Regular cardiac myocyte (primary cell): ENCODE data around the gene CYP4F8. TPM values are rescaled to one million over a fixed set of nuclear protein-coding genes. Genes with fewer than 3 reads are reported as not detected.

Experiments used
- total RNA-seq: library from RNA; depleted of rRNA; stranded (reverse); fragments of >200 nt; gene quantifications from 2 replicates; pipeline ENCODE4 v1.2.3, GENCODE V29; 2014

CYP4F8 gene, protein sequence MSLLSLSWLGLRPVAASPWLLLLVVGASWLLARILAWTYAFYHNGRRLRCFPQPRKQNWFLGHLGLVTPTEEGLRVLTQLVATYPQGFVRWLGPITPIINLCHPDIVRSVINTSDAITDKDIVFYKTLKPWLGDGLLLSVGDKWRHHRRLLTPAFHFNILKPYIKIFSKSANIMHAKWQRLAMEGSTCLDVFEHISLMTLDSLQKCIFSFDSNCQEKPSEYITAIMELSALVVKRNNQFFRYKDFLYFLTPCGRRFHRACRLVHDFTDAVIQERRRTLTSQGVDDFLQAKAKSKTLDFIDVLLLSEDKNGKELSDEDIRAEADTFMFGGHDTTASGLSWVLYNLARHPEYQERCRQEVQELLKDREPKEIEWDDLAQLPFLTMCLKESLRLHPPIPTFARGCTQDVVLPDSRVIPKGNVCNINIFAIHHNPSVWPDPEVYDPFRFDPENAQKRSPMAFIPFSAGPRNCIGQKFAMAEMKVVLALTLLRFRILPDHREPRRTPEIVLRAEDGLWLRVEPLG
- total RNA-seq: not detected in 2 replicates

DNA sequence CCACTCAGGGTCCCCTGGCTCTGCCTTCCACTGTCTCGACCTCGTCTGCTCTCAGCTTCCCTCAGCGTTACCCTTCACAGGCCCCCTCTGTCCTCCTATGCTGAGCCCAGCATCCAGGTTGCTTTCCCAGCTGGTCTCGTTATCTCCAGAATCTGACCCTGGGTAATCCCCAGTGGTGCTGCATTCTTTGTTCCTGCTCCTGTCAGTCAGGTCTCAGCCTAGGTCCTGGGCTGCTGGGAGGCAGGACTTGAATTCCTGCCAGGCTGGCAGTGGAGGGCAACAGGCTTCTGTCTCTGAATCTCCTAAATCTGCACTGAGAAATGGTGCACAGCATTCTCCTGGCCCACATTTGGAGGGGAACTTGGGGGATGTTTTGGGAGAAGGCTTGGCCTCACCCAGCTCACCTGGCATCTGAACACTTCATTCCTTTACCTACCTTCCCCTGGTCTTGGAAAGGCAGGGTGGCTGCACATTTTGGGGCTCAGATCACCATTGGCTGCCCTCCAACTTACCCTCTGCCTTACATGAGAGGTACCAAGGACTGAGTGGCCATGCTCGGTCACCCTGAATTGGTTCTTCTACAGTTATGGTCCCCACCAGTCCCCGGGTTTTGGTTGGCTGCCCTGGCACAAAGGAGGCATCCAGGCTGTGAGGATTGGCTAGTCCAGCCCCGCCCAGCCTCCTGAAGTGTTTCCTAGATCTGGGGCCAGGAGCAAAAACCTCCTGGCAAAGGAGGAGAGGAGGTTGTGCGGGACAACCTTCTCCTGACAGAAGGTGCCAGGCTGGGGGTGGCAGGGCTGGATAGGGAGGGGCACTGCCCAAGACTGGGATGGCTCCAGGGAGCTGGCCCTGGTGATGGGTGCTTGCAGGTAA lies at the start of gene CYP4F8:
Gene CYP4F8 (plus strand): TSS at position 712 of the 873 bp plus-strand sequence. CDS start 399 bp downstream, outside the sequence.

GRCh38 chr19:15640294-15640903 lies 25.4 kb downstream of the CYP4F8 start, which contains the start of gene CYP4F3:
CYP4F3 (plus strand) TSS chr19:15640897; CDS start chr19:15641416, 519 bp downstream.

DNA sequence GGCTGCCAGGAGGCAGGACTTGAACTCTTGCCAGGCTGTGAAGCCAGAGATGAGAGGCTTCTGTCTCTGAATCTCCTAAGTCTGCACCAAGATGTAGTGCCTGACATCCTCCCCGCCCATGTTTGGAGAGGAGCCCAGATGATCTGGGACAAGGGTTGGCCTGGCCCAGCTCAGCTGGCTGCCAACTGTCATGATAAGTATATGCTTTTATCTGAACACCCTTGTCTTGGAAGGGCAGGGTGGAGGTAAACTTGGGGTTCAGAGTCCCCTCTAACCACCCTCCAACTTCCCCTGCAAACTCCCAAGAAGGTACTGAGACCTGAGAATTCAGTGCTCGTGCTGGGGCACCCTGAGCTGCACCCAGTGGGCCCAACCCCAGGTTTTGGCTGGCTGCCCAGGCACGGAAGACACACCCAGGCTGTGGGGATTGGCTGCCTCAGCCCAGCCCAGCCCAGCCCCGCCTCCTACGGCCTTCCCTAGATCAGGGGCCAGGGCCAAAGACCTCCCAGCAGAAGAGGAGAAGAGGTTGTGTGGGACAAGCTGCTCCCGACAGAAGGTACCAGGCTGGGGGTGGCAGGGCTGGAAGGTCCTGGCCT lies 57.7 kb downstream of the CYP4F8 start, which contains the start of gene CYP4F12:
Gene CYP4F12 (plus strand): TSS at position 508 of the 596 bp plus-strand sequence. CDS start 443 bp downstream, outside the sequence.

Other genes starting within 250 kb of the CYP4F8 start
- 10.1 and 18.0 TPM in 2 replicates for gene AKAP8, start 235.4 kb upstream of the CYP4F8 start, total RNA-seq
- 47.4 and 57.2 TPM in 2 replicates for gene AKAP8L, start 196.2 kb upstream of the CYP4F8 start, total RNA-seq
- gene WIZ, start 165.3 kb upstream of the CYP4F8 start, total RNA-seq: 5.9 and 6.3 TPM in 2 replicates
- gene RASAL3, start 150.7 kb upstream of the CYP4F8 start, total RNA-seq: under 0.01 TPM in 2 replicates
- not detected in 2 replicates for gene PGLYRP2, start 135.7 kb upstream of the CYP4F8 start, total RNA-seq
- not detected in 2 replicates for gene CYP4F22, start 106.7 kb upstream of the CYP4F8 start, total RNA-seq
- not detected in 2 replicates for gene CYP4F3, start 25.7 kb downstream of the CYP4F8 start, total RNA-seq
- not detected in 2 replicates for gene CYP4F12, start 57.9 kb downstream of the CYP4F8 start, total RNA-seq
- not detected in 2 replicates for gene OR10H2, start 112.8 kb downstream of the CYP4F8 start, total RNA-seq
- gene OR10H3, start 122.8 kb downstream of the CYP4F8 start, total RNA-seq: not detected in 2 replicates
- not detected in 2 replicates for gene OR10H5, start 172.4 kb downstream of the CYP4F8 start, total RNA-seq
- gene OR10H1, start 200.4 kb downstream of the CYP4F8 start, total RNA-seq: not detected in 2 replicates